Endothelial cell (in vitro differentiated cells): ENCODE data around the gene MSH5. TPM values are rescaled to one million over a fixed set of nuclear protein-coding genes. Genes with fewer than 3 reads are reported as not detected.

Source experiments
- DNase-seq: peaks from one replicate; pipeline ENCODE4 v3.0.0; 2021; ENCODE audit warnings: low spot score
- H3K27ac Mint-ChIP-seq: one replicate; pipeline ENCODE4 v1.8.0; 2021; ENCODE audit warnings: mixed read lengths, inconsistent platforms; ENCODE audit not compliant: unreplicated experiment
- H3K27me3 Mint-ChIP-seq: one replicate; pipeline ENCODE4 v1.8.0; 2021; ENCODE audit warnings: mild to moderate bottlenecking, moderate library complexity, mixed read lengths, inconsistent platforms; ENCODE audit not compliant: unreplicated experiment
- H3K36me3 Mint-ChIP-seq: one replicate; pipeline ENCODE4 v1.8.0; 2021; ENCODE audit warnings: mild to moderate bottlenecking, low read depth, mixed read lengths, inconsistent platforms; ENCODE audit not compliant: unreplicated experiment
- H3K4me1 Mint-ChIP-seq: one replicate; pipeline ENCODE4 v1.8.0; 2021; ENCODE audit warnings: mild to moderate bottlenecking, mixed read lengths, inconsistent platforms; ENCODE audit not compliant: unreplicated experiment
- H3K4me3 Mint-ChIP-seq: one replicate; pipeline ENCODE4 v1.8.0; 2021; ENCODE audit warnings: mild to moderate bottlenecking, mixed read lengths, inconsistent platforms; ENCODE audit not compliant: unreplicated experiment
- H3K9me3 Mint-ChIP-seq: one replicate; pipeline ENCODE4 v1.8.0; 2021; ENCODE audit warnings: mixed read lengths, inconsistent platforms; ENCODE audit not compliant: unreplicated experiment
- CTCF ChIP-seq: fragments of 200-600 bp; sonication (generic); IDR thresholded peaks from one replicate; pipeline ENCODE4 v1.5.0; 2021; ENCODE audit warnings: antibody characterized with exemption; ENCODE audit not compliant: unreplicated experiment
- total RNA-seq: library from RNA; stranded (reverse); fragmentation: NEBNext Ultra II Directional; extraction: Animal tissue kit (Norgen Biotek cat#: 25700); gene quantifications from one replicate; pipeline ENCODE4 v1.2.1, GENCODE V29; 2021; ENCODE audit not compliant: unreplicated experiment

The MSH5 gene
- total RNA-seq, 1 donor from 2014 or later, result 16.1 TPM

- Mint-ChIP-seq H3K9me3 (no peaks in the 10 kb centered on the region), H3K36me3 (peaks cover 15% of the 10 kb centered on the region), H3K27ac (peak overlapping the region; percentile 100), H3K4me3 (peak overlapping the region; percentile 100), H3K4me1 (peaks cover 43% of the 10 kb centered on the region), H3K27me3 (peaks cover 20% of the 10 kb centered on the region)
- TF ChIP-seq CTCF, result no peak
- no peak for DNase-seq
Measured at GRCh38 chr6:31737991-31738979, 1.5 kb upstream of the MSH5 start.

- Mint-ChIP-seq H3K27ac (peak overlapping the region; percentile 48), H3K36me3 (peaks cover 9% of the 10 kb centered on the region), H3K4me1 (peaks cover 50% of the 10 kb centered on the region), H3K27me3 (peaks cover 12% of the 10 kb centered on the region), H3K9me3 (no peaks in the 10 kb centered on the region), H3K4me3 (peak overlapping the region; percentile 95)
- no peak for TF ChIP-seq CTCF
- no peak for DNase-seq
Measured at GRCh38 chr6:31740397-31741223, 805 bp downstream of the MSH5 start.

DNA sequence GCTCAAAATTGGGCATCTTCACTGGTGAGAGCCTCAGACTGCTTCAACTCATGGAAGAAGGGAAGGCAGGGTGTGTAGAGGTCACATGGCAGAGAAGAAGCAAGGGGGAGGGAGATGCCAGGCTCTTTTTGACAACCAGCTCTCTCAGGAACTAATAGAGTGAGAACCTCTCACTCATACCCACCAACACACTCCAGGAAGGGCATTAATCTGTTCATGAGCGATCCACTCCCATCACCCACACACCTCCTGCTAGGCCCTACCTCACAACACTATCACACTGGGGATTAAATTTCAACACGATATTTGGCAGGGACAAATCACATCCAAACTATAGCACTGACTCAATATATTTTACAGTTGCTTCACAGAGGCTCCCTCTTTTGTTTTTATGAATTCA is 2.0 kb downstream of the MSH5 start:
- Mint-ChIP-seq H3K36me3 (peaks cover 5% of the 10 kb centered on the region), H3K27ac (peak overlapping the region; percentile 26), H3K27me3 (peaks cover 9% of the 10 kb centered on the region), H3K9me3 (no peaks in the 10 kb centered on the region), H3K4me1 (peaks cover 41% of the 10 kb centered on the region), H3K4me3 (no peak overlapping the region)
- no peak for DNase-seq
- no peak for TF ChIP-seq CTCF

DNA sequence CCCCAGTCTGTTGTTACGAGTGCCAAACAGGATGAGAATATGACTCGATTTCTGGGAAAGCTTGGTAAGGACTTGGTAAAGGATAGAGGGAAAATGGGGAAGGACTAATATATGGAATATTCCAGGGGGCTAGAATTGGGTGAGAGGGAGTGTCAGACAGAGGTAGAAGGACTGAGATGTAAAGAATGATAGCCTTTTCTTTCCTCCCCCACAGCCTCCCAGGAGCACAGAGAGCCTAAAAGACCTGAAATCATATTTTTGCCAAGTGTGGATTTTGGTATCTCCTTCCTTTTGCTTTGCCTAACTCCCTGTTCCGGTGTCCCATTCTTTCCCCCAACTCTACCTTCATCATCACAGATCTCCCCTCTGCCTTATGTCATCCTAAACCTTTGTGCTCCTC is 3.1 kb downstream of the MSH5 start:
- no peak overlapping the region for H3K27ac Mint-ChIP-seq
- DNase-seq, result no peak
- no peaks in the 10 kb centered on the region for H3K9me3 Mint-ChIP-seq
- H3K36me3 Mint-ChIP-seq, result peaks cover 5% of the 10 kb centered on the region
- H3K4me3 Mint-ChIP-seq, result no peak overlapping the region
- no peak for TF ChIP-seq CTCF
- peaks cover 5% of the 10 kb centered on the region for H3K27me3 Mint-ChIP-seq
- peaks cover 34% of the 10 kb centered on the region for H3K4me1 Mint-ChIP-seq
